Panc1 (cell line): ENCODE data around the gene CINP. TPM values are rescaled to one million over a fixed set of nuclear protein-coding genes. Genes with fewer than 3 reads are reported as not detected.

Experiments
- ATAC-seq: fragments of 200-7000 bp; cut with Tn5 transposase; 2 replicates; pipeline ENCODE4 v1.9.1; 2020; ENCODE audit warnings: mild to moderate bottlenecking, moderate library complexity
- BruUV-seq: library from RNA; stranded (reverse); fragments of 400-500 nt; replicated peaks from 2 replicates; lab custom pipeline; 2021; lab: Mats Ljungman, UMichigan
- CTCF ChIA-PET: fragments of 300-600 bp; sonication (Branson Sonifier 250); formaldehyde crosslinking; loops from one replicate; lab custom pipeline; 2022; ENCODE audit warnings: antibody characterized with exemption; lab: Charles Lee
- POLR2A ChIA-PET: fragments of 300-600 bp; sonication (Branson Sonifier 250); formaldehyde crosslinking; loops from one replicate; lab custom pipeline; 2022; ENCODE audit warnings: antibody characterized with exemption; lab: Charles Lee
- DNase-seq: peaks from one replicate; pipeline ENCODE4 v3.0.0-alpha.2; 2010; ENCODE audit warnings: low read depth, low spot score
- H3K27ac ChIP-seq: 2 replicates; pipeline ENCODE4 v1.5.1; 2011; ENCODE audit warnings: mild to moderate bottlenecking, low read length, inconsistent platforms
- H3K27me3 ChIP-seq: fragments of 200-500 bp; sonication (Bioruptor generic); 2 replicates; pipeline ENCODE4 v1.6.0; 2014; ENCODE audit warnings: low read length, inconsistent platforms; ENCODE audit not compliant: control insufficient read depth, insufficient read depth
- H3K36me3 ChIP-seq: fragments of 200-500 bp; sonication (Bioruptor generic); 2 replicates; pipeline ENCODE4 v1.5.1; 2014; ENCODE audit warnings: inconsistent platforms, mild to moderate bottlenecking, low read length, moderate library complexity; ENCODE audit not compliant: control insufficient read depth, insufficient read depth
- H3K4me1 ChIP-seq: 2 replicates; pipeline ENCODE4 v1.5.1; 2011; ENCODE audit warnings: inconsistent platforms, mild to moderate bottlenecking, low read length, moderate library complexity; ENCODE audit not compliant: control insufficient read depth, insufficient read depth
- H3K4me3 ChIP-seq, 2 experiments: 2 replicates each; pipeline ENCODE4 v1.5.1; 2011 to 2012; ENCODE audit warnings: low read depth in 2 of 2, low read length in 2 of 2, mild to moderate bottlenecking in 2 of 2, inconsistent platforms in 1 of 2, moderate library complexity in 1 of 2
- H3K9me3 ChIP-seq: fragments of 200-500 bp; sonication (Bioruptor generic); 2 replicates; pipeline ENCODE4 v1.5.1; 2014; ENCODE audit warnings: low read depth, mild to moderate bottlenecking, inconsistent platforms, low read length, moderate library complexity; ENCODE audit not compliant: control insufficient read depth, insufficient read depth
- CTCF ChIP-seq: fragments of 450-650 bp; IDR thresholded peaks from 2 replicates; pipeline ENCODE4 v1.5.1; 2017; ENCODE audit warnings: mild to moderate bottlenecking
- POLR2AphosphoS5 ChIP-seq: IDR thresholded peaks from 2 replicates; pipeline ENCODE4 v1.6.1; 2012; ENCODE audit warnings: mild to moderate bottlenecking, low read depth, low read length, moderate library complexity
- SIN3A ChIP-seq: IDR thresholded peaks from 2 replicates; pipeline ENCODE4 v1.6.1; 2012; ENCODE audit warnings: low read depth, mild to moderate bottlenecking, low read length, moderate library complexity, borderline replicate concordance; ENCODE audit not compliant: insufficient read depth
- TCF7L2 ChIP-seq: IDR thresholded peaks from 2 replicates; pipeline ENCODE4 v1.6.1; 2011; ENCODE audit warnings: mild to moderate bottlenecking, low read depth, low read length, inconsistent platforms
- in situ Hi-C: cut with HindIII; loops from 2 replicates; pipeline ENCODE4 v1.10.0; 2016; ENCODE audit warnings: low sequenced_read_pairs, low pct_unique_long_range_greater_than_20kb
- intact Hi-C: fragments of 100-400 bp; cut with micrococcal nuclease; formaldehyde crosslinking; loops from one replicate; pipeline ENCODE4 v1.10.0; 2022; ENCODE audit not compliant: unreplicated experiment
- total RNA-seq: library from RNA; stranded (reverse); gene quantifications from one replicate; pipeline ENCODE4 v1.2.1, GENCODE V29; 2021; ENCODE audit not compliant: unreplicated experiment
- TF ChIP-seq, protein P1 (sequence below), 2 experiments: IDR thresholded peaks; 2 replicates each; pipeline ENCODE4 v1.6.1; 2011 to 2012; ENCODE audit warnings: low read depth in 2 of 2, control low read depth in 1 of 2, low read length in 1 of 2, mild to moderate bottlenecking in 1 of 2, moderate library complexity in 1 of 2; ENCODE audit not compliant: insufficient read depth in 1 of 2

CINP gene
- total RNA-seq, 1 experiment from 2014 or later: 28.3 TPM

DNA sequence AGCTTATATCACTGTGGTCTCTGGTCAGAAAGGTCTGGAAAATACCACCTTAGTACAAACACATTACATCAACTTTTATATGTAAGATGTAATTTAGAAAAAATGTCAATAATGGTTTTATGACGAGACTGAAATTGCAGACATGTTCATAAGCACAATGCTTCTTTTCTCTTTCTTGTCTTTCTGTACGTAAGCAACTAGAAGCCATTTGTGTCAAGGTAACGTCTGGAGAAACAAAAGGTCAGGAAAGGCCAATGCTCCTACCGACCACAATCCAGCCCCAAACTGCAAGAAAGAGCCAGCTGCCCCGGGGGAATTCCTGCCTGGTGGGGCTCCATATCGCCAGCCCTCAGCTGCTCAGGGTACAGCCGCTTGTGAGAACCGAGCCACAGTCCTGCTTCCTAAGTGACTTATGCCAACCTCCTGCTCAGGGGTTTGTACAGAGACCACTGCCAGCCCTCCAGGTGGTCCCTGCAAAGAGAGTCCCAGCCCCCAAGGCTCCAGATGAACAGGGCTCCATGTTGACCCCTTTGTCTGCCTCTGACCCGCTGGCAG lies 36.8 kb downstream of the CINP start:
- Histone ChIP-seq H3K27ac (no peak overlapping the region), H3K9me3 (no peaks in the 10 kb centered on the region), H3K36me3 (no peaks in the 10 kb centered on the region), H3K27me3 (no peaks in the 10 kb centered on the region), H3K4me1 (peaks cover 2% of the 10 kb centered on the region; the same call in 1 of the 2 replicates), H3K4me3 (no peak overlapping the region)
- ChIA-PET POLR2A (no interaction called here), CTCF (no interaction called here)
- peak; percentile 46; the same call in 1 of the 2 replicates for ATAC-seq
- DNase-seq: no peak
- in situ Hi-C loops: no loop called here
- no peak for TF ChIP-seq SIN3A
- no peak for TF ChIP-seq CTCF
- no peak for TF ChIP-seq TCF7L2
- TF ChIP-seq POLR2AphosphoS5: no peak
- TF ChIP-seq, protein P1, sequence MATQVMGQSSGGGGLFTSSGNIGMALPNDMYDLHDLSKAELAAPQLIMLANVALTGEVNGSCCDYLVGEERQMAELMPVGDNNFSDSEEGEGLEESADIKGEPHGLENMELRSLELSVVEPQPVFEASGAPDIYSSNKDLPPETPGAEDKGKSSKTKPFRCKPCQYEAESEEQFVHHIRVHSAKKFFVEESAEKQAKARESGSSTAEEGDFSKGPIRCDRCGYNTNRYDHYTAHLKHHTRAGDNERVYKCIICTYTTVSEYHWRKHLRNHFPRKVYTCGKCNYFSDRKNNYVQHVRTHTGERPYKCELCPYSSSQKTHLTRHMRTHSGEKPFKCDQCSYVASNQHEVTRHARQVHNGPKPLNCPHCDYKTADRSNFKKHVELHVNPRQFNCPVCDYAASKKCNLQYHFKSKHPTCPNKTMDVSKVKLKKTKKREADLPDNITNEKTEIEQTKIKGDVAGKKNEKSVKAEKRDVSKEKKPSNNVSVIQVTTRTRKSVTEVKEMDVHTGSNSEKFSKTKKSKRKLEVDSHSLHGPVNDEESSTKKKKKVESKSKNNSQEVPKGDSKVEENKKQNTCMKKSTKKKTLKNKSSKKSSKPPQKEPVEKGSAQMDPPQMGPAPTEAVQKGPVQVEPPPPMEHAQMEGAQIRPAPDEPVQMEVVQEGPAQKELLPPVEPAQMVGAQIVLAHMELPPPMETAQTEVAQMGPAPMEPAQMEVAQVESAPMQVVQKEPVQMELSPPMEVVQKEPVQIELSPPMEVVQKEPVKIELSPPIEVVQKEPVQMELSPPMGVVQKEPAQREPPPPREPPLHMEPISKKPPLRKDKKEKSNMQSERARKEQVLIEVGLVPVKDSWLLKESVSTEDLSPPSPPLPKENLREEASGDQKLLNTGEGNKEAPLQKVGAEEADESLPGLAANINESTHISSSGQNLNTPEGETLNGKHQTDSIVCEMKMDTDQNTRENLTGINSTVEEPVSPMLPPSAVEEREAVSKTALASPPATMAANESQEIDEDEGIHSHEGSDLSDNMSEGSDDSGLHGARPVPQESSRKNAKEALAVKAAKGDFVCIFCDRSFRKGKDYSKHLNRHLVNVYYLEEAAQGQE (IDR thresholded peaks at IDR 0.05; ENCODE audit: insufficient read depth in 1 of 2, low read depth in 2 of 2, low read length in 1 of 2): no peak
- intact Hi-C loops: no loop called here
- BruUV-seq: no TSS peak

- ATAC-seq (0 out of 2 replicates have a peak, but pooled peaks have one; percentile 37), DNase-seq (peak; percentile 35)
- ChIA-PET POLR2A (no interaction called here), CTCF (no interaction called here)
- Histone ChIP-seq H3K4me1 (peaks cover 6% of the 10 kb centered on the region), H3K27me3 (no peaks in the 10 kb centered on the region), H3K36me3 (no peaks in the 10 kb centered on the region), H3K4me3 (no peak overlapping the region), H3K27ac (no peak overlapping the region), H3K9me3 (no peaks in the 10 kb centered on the region)
- no peak for TF ChIP-seq POLR2AphosphoS5
- no peak for TF ChIP-seq SIN3A
- no peak for TF ChIP-seq TCF7L2
- TF ChIP-seq, protein P1 (IDR thresholded peaks at IDR 0.05; ENCODE audit: insufficient read depth in 1 of 2, low read depth in 2 of 2, low read length in 1 of 2): no peak
- TF ChIP-seq CTCF: peak; percentile 78
- BruUV-seq: no TSS peak
- in situ Hi-C loops: loop anchor here (25.0 kb wide), 1 partner anchor 111 kb away; no protein-coding TSS in a partner anchor
- intact Hi-C loops: no loop called here
Observed at GRCh38 chr14:102323102-102323501, 39.6 kb downstream of the CINP start.
